NT2/D1 (cell line): Measurements from ENCODE around the gene ZBTB46.

Source experiments
- DNase-seq: peaks from one replicate; pipeline ENCODE4 v3.0.0-alpha.2; 2011; ENCODE audit warnings: low read depth, low spot score
- H3K27me3 ChIP-seq: 2 replicates; pipeline ENCODE4 v1.6.0; 2011; ENCODE audit warnings: mild to moderate bottlenecking; ENCODE audit not compliant: insufficient read length, insufficient read depth
- H3K36me3 ChIP-seq: 2 replicates; pipeline ENCODE4 v1.6.1; 2011; ENCODE audit warnings: mild to moderate bottlenecking, low read length, mixed read lengths; ENCODE audit not compliant: insufficient read depth, insufficient read length
- H3K4me1 ChIP-seq: 2 replicates; pipeline ENCODE4 v1.5.1; 2011; ENCODE audit not compliant: insufficient read depth, insufficient read length
- H3K4me3 ChIP-seq: 2 replicates; pipeline ENCODE4 v1.5.1; 2011; ENCODE audit warnings: low read depth; ENCODE audit not compliant: insufficient read length
- H3K9ac ChIP-seq: 2 replicates; pipeline ENCODE4 v1.6.0; 2011; ENCODE audit warnings: low read depth; ENCODE audit not compliant: insufficient read length
- H3K9me3 ChIP-seq: 2 replicates; pipeline ENCODE4 v1.5.1; 2011; ENCODE audit warnings: mild to moderate bottlenecking, low read length; ENCODE audit not compliant: insufficient read depth
- SUZ12 ChIP-seq: IDR thresholded peaks from 2 replicates; pipeline ENCODE4 v1.6.1; 2011; ENCODE audit not compliant: insufficient read length, insufficient read depth; ENCODE audit errors: extremely low read depth
- YY1 ChIP-seq: IDR thresholded peaks from 2 replicates; pipeline ENCODE4 v1.6.1; 2011; ENCODE audit not compliant: insufficient read length, insufficient read depth
- ZNF274 ChIP-seq: IDR thresholded peaks from 2 replicates; pipeline ENCODE4 v1.6.1; 2011; ENCODE audit warnings: mild to moderate bottlenecking, low read depth, low read length

ZBTB46 gene

DNA sequence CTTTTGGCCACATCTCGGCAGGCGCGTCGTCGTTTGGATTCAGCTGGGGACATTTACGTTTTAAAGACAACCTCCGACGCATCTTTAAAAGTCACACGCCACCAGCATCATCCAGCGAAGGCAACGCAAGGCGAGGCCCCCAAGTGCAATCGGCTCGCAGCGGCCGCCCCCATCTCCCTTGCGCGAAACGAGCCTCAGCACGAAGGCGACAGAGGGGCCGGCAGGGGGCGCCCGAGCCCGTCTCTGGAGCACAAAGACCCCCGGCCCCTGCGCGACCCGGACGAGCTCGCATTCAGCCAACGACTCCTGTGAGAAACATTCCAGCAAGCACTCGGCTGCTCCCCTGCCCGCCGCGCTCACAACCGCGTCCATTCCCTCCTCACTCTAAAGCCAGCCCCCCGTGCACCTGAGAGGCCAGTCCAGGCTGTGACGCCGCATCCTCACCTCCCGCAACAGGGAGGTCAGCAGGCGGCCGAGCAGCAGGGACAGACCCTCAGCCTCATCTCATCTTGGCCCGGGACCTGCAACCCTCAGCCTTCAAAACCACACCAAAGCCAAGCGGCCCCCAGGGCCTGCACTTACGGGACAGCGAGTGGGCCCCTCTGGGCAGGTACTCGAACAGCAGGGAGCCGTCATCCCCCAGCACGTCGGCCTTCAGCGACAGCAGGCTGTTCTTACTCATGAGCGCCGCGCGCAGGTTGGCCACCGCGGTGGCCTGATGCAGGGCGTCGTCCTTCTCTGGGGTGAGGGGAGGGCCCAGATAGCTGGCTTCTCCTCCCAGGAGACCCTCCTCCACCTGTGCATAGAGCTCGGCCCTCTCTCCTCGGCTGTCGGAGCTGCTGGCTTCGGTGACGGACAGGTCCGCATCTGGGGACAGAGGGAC is 55.7 kb downstream of the ZBTB46 start:
- Histone ChIP-seq H3K36me3 (peaks cover 6% of the 10 kb centered on the region), H3K27me3 (no peaks in the 10 kb centered on the region), H3K9ac (peak overlapping the region; percentile 77), H3K4me1 (peaks cover 25% of the 10 kb centered on the region), H3K4me3 (peak overlapping the region; percentile 15), H3K9me3 (peaks cover 10% of the 10 kb centered on the region; the same call in 1 of the 2 replicates)
- TF ChIP-seq ZNF274, result no peak
- TF ChIP-seq SUZ12, result no peak
- no peak for TF ChIP-seq YY1
- DNase-seq, result peak; percentile 51

DNA sequence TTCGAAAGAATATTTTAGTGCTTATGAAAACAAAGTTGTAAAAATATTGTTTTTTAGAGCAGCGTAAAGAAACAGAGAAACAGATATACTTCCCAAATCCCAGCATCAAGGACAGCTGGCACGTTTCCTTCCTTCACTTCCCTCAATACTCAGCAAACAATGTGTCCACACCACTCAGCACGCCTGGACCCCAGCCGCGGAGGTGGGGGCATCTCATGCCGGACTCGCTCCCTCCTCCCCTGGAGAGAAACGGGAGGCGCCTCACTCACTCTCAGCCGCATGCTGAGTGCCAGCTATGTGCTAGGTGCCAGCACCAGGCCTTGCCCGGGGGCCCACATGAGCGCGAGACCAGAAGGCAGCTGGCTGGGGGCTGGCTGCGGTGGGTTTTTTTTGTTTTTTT is 56.8 kb downstream of the ZBTB46 start:
- H3K4me1 ChIP-seq, result peaks cover 25% of the 10 kb centered on the region
- peaks cover 14% of the 10 kb centered on the region for H3K36me3 ChIP-seq
- H3K4me3 ChIP-seq, result no peak overlapping the region
- no peak overlapping the region for H3K9ac ChIP-seq
- H3K9me3 ChIP-seq, result peaks cover 10% of the 10 kb centered on the region; the same call in 1 of the 2 replicates
- TF ChIP-seq YY1 (no peak), ZNF274 (no peak), SUZ12 (no peak)
- no peaks in the 10 kb centered on the region for H3K27me3 ChIP-seq
- DNase-seq, result no peak

DNA sequence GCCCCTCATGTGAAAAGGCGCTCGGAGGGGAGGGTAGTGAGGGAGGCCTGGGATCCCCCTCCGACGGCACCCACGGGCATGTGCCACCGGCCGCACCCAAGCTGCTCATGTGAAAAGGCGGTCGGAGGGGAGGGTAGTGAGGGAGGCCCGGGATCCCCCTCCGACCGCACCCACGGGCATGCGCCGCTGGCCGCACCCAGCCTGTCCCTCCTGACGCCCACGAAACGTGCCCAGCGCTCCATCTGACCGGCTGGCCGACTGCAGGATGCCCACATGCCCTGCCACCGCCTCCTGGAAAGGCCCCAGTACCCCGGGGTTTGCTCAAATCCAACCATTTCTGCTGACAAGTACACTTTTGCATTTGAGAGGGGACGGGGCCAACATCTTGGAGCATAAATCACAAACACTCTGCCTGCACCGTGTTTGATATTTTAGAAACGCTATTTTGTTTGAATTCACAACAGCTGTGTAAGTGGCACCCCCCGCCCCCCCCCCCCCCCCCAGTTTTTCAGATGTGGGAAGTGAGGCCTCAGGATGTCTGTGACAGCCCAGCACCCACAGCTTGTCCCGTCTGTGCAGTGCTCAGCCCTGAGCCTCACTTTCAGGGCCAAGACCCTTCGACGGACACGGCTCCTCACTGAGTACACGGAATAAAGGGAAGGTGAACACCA is 57.4 kb downstream of the ZBTB46 start:
- Histone ChIP-seq H3K4me3 (no peak overlapping the region), H3K9ac (no peak overlapping the region), H3K36me3 (peaks cover 20% of the 10 kb centered on the region), H3K9me3 (peaks cover 10% of the 10 kb centered on the region; the same call in 1 of the 2 replicates), H3K27me3 (no peaks in the 10 kb centered on the region), H3K4me1 (peaks cover 25% of the 10 kb centered on the region)
- no peak for DNase-seq
- TF ChIP-seq SUZ12 (no peak), YY1 (no peak), ZNF274 (no peak)

DNA sequence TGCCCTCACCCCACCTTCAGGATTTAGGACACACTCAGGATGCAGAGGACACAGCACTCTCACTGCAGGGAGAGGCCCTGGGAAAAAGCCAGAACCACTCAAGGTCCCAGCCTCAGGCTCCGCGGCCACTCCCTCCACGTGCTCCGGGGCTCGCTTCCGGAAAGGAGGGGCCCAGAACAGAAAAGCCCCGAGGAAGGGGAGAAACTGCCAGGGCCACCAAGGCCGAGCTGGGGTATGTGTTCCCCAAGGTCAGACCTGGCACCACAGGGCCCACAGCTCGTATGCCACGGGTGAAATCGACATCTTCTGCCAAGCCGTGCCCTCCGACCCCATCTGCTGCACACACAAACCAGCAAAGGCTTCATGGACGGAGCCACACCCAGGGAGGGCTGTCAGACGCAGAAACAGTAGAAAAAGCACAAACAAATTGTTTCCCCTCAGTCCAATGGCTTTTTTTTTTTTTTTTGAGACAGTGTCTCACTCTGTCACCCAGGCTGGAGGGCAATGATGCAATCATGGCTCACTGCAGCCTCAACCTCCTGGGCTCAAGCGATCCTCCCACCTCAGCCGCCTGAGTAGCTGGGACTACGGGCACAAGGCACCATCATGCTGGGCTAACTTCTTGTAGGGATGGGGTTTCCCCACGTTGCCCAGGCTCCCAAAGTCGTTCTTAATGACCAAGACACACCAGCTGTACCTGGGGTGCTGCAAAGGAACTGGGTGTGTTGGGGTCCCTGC is 58.1 kb downstream of the ZBTB46 start:
- Histone ChIP-seq H3K4me1 (peaks cover 23% of the 10 kb centered on the region), H3K4me3 (no peak overlapping the region), H3K9me3 (peaks cover 10% of the 10 kb centered on the region; the same call in 1 of the 2 replicates), H3K9ac (peak overlapping the region; percentile 32), H3K36me3 (peaks cover 21% of the 10 kb centered on the region), H3K27me3 (no peaks in the 10 kb centered on the region)
- TF ChIP-seq ZNF274, result no peak
- no peak for TF ChIP-seq SUZ12
- TF ChIP-seq YY1, result no peak
- no peak for DNase-seq

DNA sequence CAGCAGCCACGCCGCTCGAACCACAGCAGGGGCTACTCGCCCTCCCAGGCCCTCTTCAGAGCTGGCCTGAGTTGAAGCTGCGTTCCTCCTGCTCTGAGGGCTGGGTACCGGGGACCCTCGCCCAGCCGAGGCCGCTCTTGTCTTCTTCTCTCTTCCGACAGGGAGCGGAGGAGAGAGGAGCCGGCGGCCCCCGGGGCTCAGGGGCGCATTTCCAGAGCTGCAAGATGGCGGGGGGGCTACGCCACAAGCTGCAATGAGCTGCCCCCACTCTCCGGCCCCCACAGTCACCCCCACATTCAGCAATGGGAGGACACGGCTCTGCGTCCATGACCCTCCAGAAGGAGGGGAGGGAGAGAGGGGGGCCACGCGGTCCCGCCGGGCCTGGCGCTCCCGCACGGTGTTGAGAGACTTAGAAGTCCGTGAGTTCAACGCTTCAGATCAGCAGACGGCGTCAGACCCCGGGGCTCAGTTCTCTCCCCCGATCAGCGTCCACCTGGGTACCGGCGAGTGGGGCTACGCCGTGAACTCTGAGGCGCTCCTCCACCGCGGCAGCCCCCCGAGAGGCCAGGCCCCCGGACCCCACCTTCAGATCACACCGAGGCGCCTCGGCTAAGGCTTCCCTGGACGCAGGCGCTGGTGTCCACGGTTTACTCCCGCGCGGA is 59.9 kb downstream of the ZBTB46 start:
- Histone ChIP-seq H3K9ac (no peak overlapping the region), H3K4me1 (peaks cover 23% of the 10 kb centered on the region), H3K27me3 (no peaks in the 10 kb centered on the region), H3K4me3 (no peak overlapping the region), H3K9me3 (no peaks in the 10 kb centered on the region), H3K36me3 (peaks cover 36% of the 10 kb centered on the region)
- DNase-seq, result no peak
- TF ChIP-seq YY1, result no peak
- no peak for TF ChIP-seq SUZ12
- no peak for TF ChIP-seq ZNF274

DNA sequence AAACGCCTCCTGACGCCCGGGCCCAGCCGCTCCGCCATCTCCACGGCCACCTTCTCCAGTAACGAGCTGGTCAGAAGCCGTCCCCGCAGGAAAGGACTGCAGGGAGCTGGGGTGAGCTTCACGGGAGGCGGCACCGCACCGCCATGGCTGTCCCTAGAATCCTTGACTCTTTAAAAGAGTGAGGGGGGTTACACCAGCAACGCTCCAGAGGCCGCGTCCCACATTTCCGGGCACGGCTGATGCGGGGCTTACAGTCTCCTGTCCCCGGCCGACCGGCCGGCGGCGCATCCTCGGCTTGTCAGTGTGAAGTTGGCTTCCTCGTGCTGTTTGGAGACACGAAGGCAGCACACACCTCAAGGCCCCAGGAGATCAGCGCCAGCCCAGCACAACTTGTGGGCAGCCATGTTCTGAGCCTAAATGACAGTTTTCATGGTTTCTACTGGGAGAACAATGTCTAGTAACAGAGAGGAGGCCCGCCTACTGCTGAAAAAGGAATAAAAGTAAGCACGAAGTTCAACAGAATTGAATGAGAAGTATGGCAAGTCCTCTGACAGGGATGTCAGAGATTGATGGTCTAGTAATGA is 61.1 kb downstream of the ZBTB46 start:
- Histone ChIP-seq H3K9me3 (no peaks in the 10 kb centered on the region), H3K9ac (no peak overlapping the region), H3K4me1 (peaks cover 18% of the 10 kb centered on the region), H3K4me3 (no peak overlapping the region), H3K36me3 (peaks cover 42% of the 10 kb centered on the region), H3K27me3 (no peaks in the 10 kb centered on the region)
- TF ChIP-seq YY1, result no peak
- no peak for TF ChIP-seq SUZ12
- no peak for TF ChIP-seq ZNF274
- DNase-seq, result no peak
